IMR-90 (cell line): Measurements from ENCODE around the gene ARV1. TPM values are rescaled to one million over a fixed set of nuclear protein-coding genes. Genes with fewer than 3 reads are reported as not detected.

Source experiments
- ATAC-seq: fragments of 200-7000 bp; cut with Tn5 transposase; 2 replicates; pipeline ENCODE4 v1.9.1; 2020; ENCODE audit warnings: low read depth, mild to moderate bottlenecking, moderate library complexity
- BruUV-seq: library from RNA; stranded (reverse); fragments of 400-500 nt; replicated peaks from 2 replicates; lab custom pipeline; 2021; lab: Mats Ljungman, UMichigan
- CTCF ChIA-PET: fragments of 300-600 bp; formaldehyde crosslinking; extraction: SDS; loops from one replicate; lab custom pipeline; 2021; ENCODE audit warnings: antibody characterized with exemption; lab: Yijun Ruan, JAX
- POLR2A ChIA-PET: fragments of 300-600 bp; sonication (Branson Sonifier 250); formaldehyde crosslinking; loops from one replicate; lab custom pipeline; 2022; ENCODE audit warnings: antibody characterized with exemption; ENCODE audit not compliant: unreplicated experiment; lab: Charles Lee
- DNase-seq: peaks from one replicate; pipeline ENCODE4 v3.0.0; 2013
- H2AFZ ChIP-seq: replicated peaks from 2 replicates; pipeline ENCODE3; 2013; ENCODE audit warnings: low read length, mild to moderate bottlenecking; ENCODE audit not compliant: poor library complexity
- H2AK5ac ChIP-seq: 2 replicates; pipeline ENCODE4 v1.6.1; 2013; ENCODE audit warnings: low read depth, low read length, inconsistent platforms
- H2AK9ac ChIP-seq: replicated peaks from 2 replicates; pipeline ENCODE3; 2013; ENCODE audit warnings: mild to moderate bottlenecking, low read depth, low read length, moderate library complexity; ENCODE audit not compliant: poor library complexity
- H2BK120ac ChIP-seq: 2 replicates; pipeline ENCODE4 v1.6.1; 2013; ENCODE audit warnings: low read depth, low read length, inconsistent platforms
- H2BK15ac ChIP-seq: 3 replicates; pipeline ENCODE4 v1.6.1; 2013; ENCODE audit warnings: low read depth, low read length, inconsistent platforms
- H2BK20ac ChIP-seq: 2 replicates; pipeline ENCODE4 v1.6.1; 2013; ENCODE audit warnings: low read depth, mild to moderate bottlenecking, inconsistent platforms, low read length, moderate library complexity
- H2BK5ac ChIP-seq: 2 replicates; pipeline ENCODE4 v1.6.1; 2013; ENCODE audit warnings: mild to moderate bottlenecking, low read depth, low read length, inconsistent platforms; ENCODE audit not compliant: poor library complexity, severe bottlenecking
- H3K14ac ChIP-seq: replicated peaks from 2 replicates; pipeline ENCODE4 v1.6.1; 2013; ENCODE audit warnings: low read depth, low read length, inconsistent platforms
- H3K18ac ChIP-seq: 2 replicates; pipeline ENCODE4 v1.6.1; 2013; ENCODE audit warnings: low read depth, low read length, control low read depth
- H3K23ac ChIP-seq: 2 replicates; pipeline ENCODE4 v1.6.1; 2013; ENCODE audit warnings: low read depth, low read length, inconsistent platforms
- H3K27ac ChIP-seq: 2 replicates; pipeline ENCODE4 v1.5.1; 2013; ENCODE audit warnings: mild to moderate bottlenecking, control low read depth, low read length; ENCODE audit not compliant: insufficient read depth
- H3K27me3 ChIP-seq: 2 replicates; pipeline ENCODE4 v1.6.1; 2013; ENCODE audit warnings: low read length; ENCODE audit not compliant: control insufficient read depth, insufficient read depth
- H3K36me3 ChIP-seq: 2 replicates; pipeline ENCODE4 v1.6.1; 2013; ENCODE audit warnings: low read length, mixed read lengths; ENCODE audit not compliant: control insufficient read depth, insufficient read depth
- H3K4ac ChIP-seq: 2 replicates; pipeline ENCODE4 v1.6.1; 2013; ENCODE audit warnings: low read depth, low read length, inconsistent platforms
- H3K4me1 ChIP-seq: 2 replicates; pipeline ENCODE4 v1.6.1; 2013; ENCODE audit warnings: low read length, mixed read lengths; ENCODE audit not compliant: control insufficient read depth, insufficient read depth
- H3K4me2 ChIP-seq: 2 replicates; pipeline ENCODE4 v1.6.1; 2013; ENCODE audit warnings: low read depth, mild to moderate bottlenecking, control low read depth, low read length, moderate library complexity
- H3K4me3 ChIP-seq: 2 replicates; pipeline ENCODE4 v1.5.1; 2013; ENCODE audit warnings: low read depth, mild to moderate bottlenecking, control low read depth, low read length, moderate library complexity; ENCODE audit not compliant: insufficient read depth
- H3K56ac ChIP-seq: 2 replicates; pipeline ENCODE4 v1.6.1; 2013; ENCODE audit warnings: low read length, inconsistent platforms; ENCODE audit not compliant: insufficient read depth; ENCODE audit errors: extremely low read depth
- H3K79me1 ChIP-seq, 2 experiments: 2 replicates each; pipeline ENCODE4 v1.6.1; 2013; ENCODE audit warnings: low read length in 2 of 2, inconsistent platforms in 1 of 2, low read depth in 1 of 2
- H3K9ac ChIP-seq: 2 replicates; pipeline ENCODE4 v1.6.1; 2013; ENCODE audit warnings: low read depth, low read length, control low read depth
- H3K9me1 ChIP-seq: 2 replicates; pipeline ENCODE4 v1.6.1; 2013; ENCODE audit warnings: low read length, inconsistent platforms; ENCODE audit not compliant: insufficient read depth
- H3K9me3 ChIP-seq: 2 replicates; pipeline ENCODE4 v1.6.1; 2013; ENCODE audit warnings: low read length; ENCODE audit not compliant: control insufficient read depth, insufficient read depth
- H4K20me1 ChIP-seq: 2 replicates; pipeline ENCODE4 v1.6.1; 2013; ENCODE audit warnings: low read length, inconsistent platforms; ENCODE audit not compliant: insufficient read depth
- H4K5ac ChIP-seq: 2 replicates; pipeline ENCODE4 v1.6.1; 2013; ENCODE audit warnings: mild to moderate bottlenecking, low read depth, low read length, control low read depth
- H4K8ac ChIP-seq, 2 experiments: 2 replicates each; pipeline ENCODE4 v1.6.1; 2013; ENCODE audit warnings: low read depth in 2 of 2, low read length in 2 of 2, control low read depth in 1 of 2, inconsistent platforms in 1 of 2
- H4K91ac ChIP-seq: 2 replicates; pipeline ENCODE4 v1.6.1; 2013; ENCODE audit warnings: low read depth, low read length, inconsistent platforms; ENCODE audit not compliant: insufficient read depth
- BHLHE40 ChIP-seq: fragments of 150-350 bp; IDR thresholded peaks from 2 replicates; pipeline ENCODE4 v1.6.1; 2016; ENCODE audit warnings: mild to moderate bottlenecking, low read depth, low read length
- CHD1 ChIP-seq: IDR thresholded peaks from 2 replicates; pipeline ENCODE4 v1.6.1; 2012; ENCODE audit warnings: low read depth, low read length, improper control_type of control experiment
- FOS ChIP-seq: fragments of 150-350 bp; IDR thresholded peaks from 2 replicates; pipeline ENCODE4 v1.6.1; 2016; ENCODE audit warnings: low read depth, low read length
- MAFK ChIP-seq: IDR thresholded peaks from 2 replicates; pipeline ENCODE4 v1.6.1; 2012; ENCODE audit warnings: low read depth, low read length, improper control_type of control experiment
- NFE2L2 ChIP-seq: fragments of 150-350 bp; IDR thresholded peaks from 2 replicates; pipeline ENCODE4 v1.6.1; 2016; ENCODE audit warnings: low read depth, mild to moderate bottlenecking, low read length
- POLR2A ChIP-seq: IDR thresholded peaks from 2 replicates; pipeline ENCODE4 v1.6.1; 2012; ENCODE audit warnings: mild to moderate bottlenecking, low read depth, low read length
- RAD21 ChIP-seq: IDR thresholded peaks from 2 replicates; pipeline ENCODE4 v1.6.1; 2012; ENCODE audit warnings: low read length, improper control_type of control experiment
- RCOR1 ChIP-seq: IDR thresholded peaks from 2 replicates; pipeline ENCODE4 v1.6.1; 2012; ENCODE audit warnings: mild to moderate bottlenecking, low read length, improper control_type of control experiment; ENCODE audit not compliant: insufficient replicate concordance
- RFX5 ChIP-seq: IDR thresholded peaks from 2 replicates; pipeline ENCODE4 v1.8.0; 2012; ENCODE audit warnings: low read depth, mild to moderate bottlenecking, low read length, moderate library complexity
- SMC3 ChIP-seq: fragments of 150-350 bp; IDR thresholded peaks from 2 replicates; pipeline ENCODE4 v1.6.1; 2016; ENCODE audit warnings: low read depth, mild to moderate bottlenecking, antibody characterized with exemption, low read length, moderate library complexity
- dilution Hi-C: fragments of 300-500 bp; cut with HindIII; formaldehyde crosslinking; loops from one replicate; pipeline ENCODE4 v1.14.3; 2018; ENCODE audit warnings: low sequenced_read_pairs; ENCODE audit not compliant: unreplicated experiment
- in situ Hi-C: fragments of 300-500 bp; cut with MboI; formaldehyde crosslinking; loops from 3 replicates; pipeline ENCODE4 v1.14.3; 2019; ENCODE audit warnings: low sequenced_read_pairs, inconsistent platforms, mixed read lengths
- intact Hi-C: fragments of 100-400 bp; cut with micrococcal nuclease; formaldehyde crosslinking; loops from 2 replicates; pipeline ENCODE4 v1.10.0; 2022
- polyA plus RNA-seq, 3 experiments: library from polyadenylated mRNA; depleted of rRNA; stranded (reverse); fragments of >200 nt; gene quantifications; 2 replicates each; pipeline ENCODE4 v1.2.3, GENCODE V29; 2012; ENCODE audit warnings: low replicate concordance in 1 of 3
- total RNA-seq: library from RNA; depleted of rRNA; stranded (reverse); fragments of >200 nt; gene quantifications from 2 replicates; pipeline ENCODE4 v1.2.3, GENCODE V29; 2012
- TF ChIP-seq, protein P1 (sequence below): fragments of 150-350 bp; IDR thresholded peaks from 2 replicates; pipeline ENCODE4 v1.6.1; 2016; ENCODE audit warnings: low read depth, mild to moderate bottlenecking, low read length, moderate library complexity, borderline replicate concordance

ARV1 gene
- total and polyA plus RNA-seq, 2 of the 4 experiments (the other 2 are of a cell fraction): 19.0 to 22.9 TPM

DNA sequence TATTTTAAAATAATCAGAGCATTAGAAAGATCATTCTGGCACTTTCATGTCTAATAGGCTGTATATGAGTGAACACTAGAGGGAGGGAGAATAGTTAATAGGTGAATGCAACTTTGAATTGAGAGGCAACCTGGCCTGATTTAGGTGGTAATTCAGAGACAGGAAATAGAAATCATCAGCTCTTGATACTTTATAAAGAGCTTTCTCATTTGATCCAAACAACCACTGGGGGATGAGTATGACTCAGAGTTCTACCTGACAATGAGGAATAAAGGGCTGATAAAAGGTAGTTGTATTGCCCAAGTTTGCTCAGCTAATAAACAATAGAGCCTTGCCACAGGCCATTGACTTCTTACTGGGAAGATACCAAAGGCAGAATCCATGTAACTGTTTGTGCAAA is 66.4 kb downstream of the ARV1 start:
- no peak overlapping the region for H3K18ac ChIP-seq
- peaks cover 27% of the 10 kb centered on the region for H3K27me3 ChIP-seq
- H2AFZ ChIP-seq: no peak overlapping the region
- no peak overlapping the region for H4K8ac ChIP-seq
- no peak overlapping the region for H4K91ac ChIP-seq
- H3K23ac ChIP-seq: no peak overlapping the region
- no peak overlapping the region for H2AK9ac ChIP-seq
- H2BK120ac ChIP-seq: no peak overlapping the region
- H2BK15ac ChIP-seq: no peak overlapping the region
- H3K9me3 ChIP-seq: peaks cover 9% of the 10 kb centered on the region
- H3K4me1 ChIP-seq: peaks cover 5% of the 10 kb centered on the region; the same call in 1 of the 2 replicates
- no peak overlapping the region for H3K9ac ChIP-seq
- H3K79me1 ChIP-seq: no peaks in the 10 kb centered on the region
- no peak overlapping the region for H3K14ac ChIP-seq
- ChIA-PET POLR2A (no interaction called here), CTCF (no interaction called here)
- TF ChIP-seq RFX5 (no peak), BHLHE40 (no peak), RAD21 (no peak), MAFK (no peak), CHD1 (no peak), SMC3 (no peak), POLR2A (no peak), RCOR1 (no peak), NFE2L2 (no peak), FOS (no peak)
- TF ChIP-seq, protein P1, sequence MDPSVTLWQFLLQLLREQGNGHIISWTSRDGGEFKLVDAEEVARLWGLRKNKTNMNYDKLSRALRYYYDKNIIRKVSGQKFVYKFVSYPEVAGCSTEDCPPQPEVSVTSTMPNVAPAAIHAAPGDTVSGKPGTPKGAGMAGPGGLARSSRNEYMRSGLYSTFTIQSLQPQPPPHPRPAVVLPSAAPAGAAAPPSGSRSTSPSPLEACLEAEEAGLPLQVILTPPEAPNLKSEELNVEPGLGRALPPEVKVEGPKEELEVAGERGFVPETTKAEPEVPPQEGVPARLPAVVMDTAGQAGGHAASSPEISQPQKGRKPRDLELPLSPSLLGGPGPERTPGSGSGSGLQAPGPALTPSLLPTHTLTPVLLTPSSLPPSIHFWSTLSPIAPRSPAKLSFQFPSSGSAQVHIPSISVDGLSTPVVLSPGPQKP: no peak
- no peaks in the 10 kb centered on the region for H3K36me3 ChIP-seq
- H3K27ac ChIP-seq: no peak overlapping the region
- DNase-seq (no peak), ATAC-seq (no peak)
- no peak overlapping the region for H3K4me2 ChIP-seq
- dilution Hi-C loops: no loop called here
- no peak overlapping the region for H2BK5ac ChIP-seq
- no peak overlapping the region for H3K56ac ChIP-seq
- H4K5ac ChIP-seq: no peak overlapping the region
- no peaks in the 10 kb centered on the region for H4K20me1 ChIP-seq
- H3K9me1 ChIP-seq: no peaks in the 10 kb centered on the region
- no peak overlapping the region for H3K4me3 ChIP-seq
- no peak overlapping the region for H2BK20ac ChIP-seq
- no TSS peak for BruUV-seq
- intact Hi-C loops: loop anchor here (5.0 kb wide), 1 partner anchor 157 kb away; no protein-coding TSS in a partner anchor
- no peak overlapping the region for H3K4ac ChIP-seq
- no peak overlapping the region for H2AK5ac ChIP-seq
- in situ Hi-C loops: no loop called here
